NCI-H2227 (cell line): ENCODE results near the gene ACOT12.
"Not testable (repeated sequence)": the region's sequence is repeated elsewhere in the genome, so short reads cannot be mapped to it uniquely, and the experiment has no call there.

Experiments used
- DNase-seq: peaks from one replicate; lab custom pipeline; 2025; ENCODE audit not compliant: unreplicated experiment; lab: John Stamatoyannopoulos, UW

The ACOT12 gene

DNA sequence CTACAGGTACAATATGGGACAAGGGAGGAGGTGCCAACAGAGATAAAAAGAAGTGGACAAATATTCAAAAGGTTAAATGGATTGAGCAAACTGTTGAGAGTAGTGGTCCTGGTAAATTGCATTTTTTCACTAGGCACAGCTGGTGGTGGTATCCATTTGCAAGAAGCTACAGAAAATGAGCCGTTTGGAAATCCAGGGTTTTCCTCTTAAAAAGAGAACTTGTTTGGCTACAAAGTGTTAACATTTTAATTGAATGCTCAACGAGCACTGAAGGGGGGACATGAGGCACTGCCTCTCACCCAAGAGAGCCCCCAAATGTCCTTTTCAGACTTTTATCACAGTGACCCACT is 93.0 kb downstream of the ACOT12 start:
- no peak for DNase-seq

DNA sequence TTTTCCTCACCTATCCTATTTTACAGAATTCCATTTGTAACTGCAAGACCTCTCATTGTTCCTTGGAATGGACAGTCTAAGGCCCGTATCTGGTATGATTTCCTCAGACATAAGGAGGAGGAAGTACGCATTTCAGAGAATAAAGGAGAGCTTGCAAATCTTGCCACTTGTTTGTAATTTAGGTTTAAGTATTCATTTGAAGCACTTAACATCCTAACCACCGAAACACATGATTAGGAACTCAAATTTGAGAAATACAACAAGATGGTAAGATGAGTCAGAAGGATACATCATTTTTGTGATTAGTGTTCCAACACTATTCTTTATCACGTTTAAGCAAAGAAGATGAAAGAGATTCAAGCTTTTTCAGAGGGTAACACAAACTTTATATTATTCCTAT is 96.4 kb downstream of the ACOT12 start:
- DNase-seq: no peak

DNA sequence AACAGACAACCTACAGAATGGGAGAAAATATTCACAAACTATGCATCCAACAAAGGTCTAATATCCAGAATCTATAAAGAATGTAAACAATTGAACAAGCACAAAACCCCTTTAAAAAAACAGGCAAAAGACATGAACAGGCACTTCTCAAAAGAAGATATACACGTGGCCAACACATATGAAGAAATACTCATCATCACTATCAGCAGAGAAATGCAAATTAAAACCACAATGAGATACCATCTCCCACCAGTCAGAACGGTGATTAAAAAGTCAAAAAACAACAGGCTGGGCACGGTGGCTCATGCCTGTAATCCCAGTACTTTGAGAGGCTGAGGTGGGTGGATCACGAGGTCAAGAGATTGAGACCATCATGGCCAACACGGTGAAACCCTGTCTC is 99.9 kb downstream of the ACOT12 start:
- not testable (repeated sequence) for DNase-seq

DNA sequence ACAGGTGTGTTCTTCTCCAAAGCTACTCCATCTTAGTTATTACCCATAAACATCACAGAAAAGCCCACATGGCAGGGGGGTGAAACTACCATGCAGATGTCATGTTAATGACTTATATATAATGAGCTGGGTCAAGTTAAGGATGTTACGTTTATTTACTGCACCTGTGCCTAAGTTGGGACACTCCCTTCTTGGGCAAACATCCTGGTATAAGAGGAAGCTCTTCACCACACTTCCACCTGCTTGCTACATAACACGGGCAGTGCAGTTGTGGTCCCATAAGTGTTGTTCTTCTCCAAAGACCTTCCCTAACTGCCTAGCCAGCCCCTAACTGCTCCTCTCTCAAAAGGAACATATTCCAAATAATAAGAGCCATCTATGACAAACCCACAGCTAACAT is 101.8 kb downstream of the ACOT12 start:
- DNase-seq: no peak

DNA sequence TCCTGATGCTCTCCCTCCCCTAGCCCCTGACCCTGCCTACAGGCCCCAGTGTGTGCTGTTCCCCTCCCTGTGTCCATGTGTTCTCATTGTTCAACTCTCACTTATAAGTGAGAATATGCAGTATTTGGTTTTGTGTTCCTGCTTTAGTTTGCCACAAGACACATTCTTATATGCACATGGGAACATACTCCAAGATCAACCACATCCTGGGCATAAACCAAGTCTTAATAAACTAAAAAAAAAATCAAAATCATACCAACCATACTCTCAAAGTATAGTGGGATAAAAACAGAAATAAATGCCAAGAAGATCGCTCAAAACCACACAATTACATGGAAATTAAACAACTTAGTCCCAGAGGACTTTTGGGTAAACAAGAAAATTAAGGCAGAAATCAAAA is 103.8 kb downstream of the ACOT12 start:
- no peak for DNase-seq

DNA sequence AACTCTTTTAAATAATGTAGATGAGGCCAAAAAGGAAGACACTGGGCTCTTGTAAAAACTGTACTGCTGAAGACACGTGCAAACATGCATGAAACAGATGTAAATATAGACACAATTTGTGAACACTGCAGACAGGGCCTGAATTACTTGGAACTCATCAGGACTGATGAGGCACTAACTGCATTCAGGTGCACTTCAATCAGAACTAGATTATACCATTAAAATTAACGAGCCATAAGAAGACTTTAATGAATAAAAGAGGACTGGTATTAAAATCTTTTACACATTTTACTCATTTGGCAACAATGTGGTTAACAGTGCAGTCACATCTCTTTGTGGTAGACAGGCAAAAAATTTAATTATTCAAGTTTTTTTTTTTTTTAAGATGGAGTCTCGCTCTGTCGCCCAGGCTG is 105.9 kb downstream of the ACOT12 start:
- no peak for DNase-seq

DNA sequence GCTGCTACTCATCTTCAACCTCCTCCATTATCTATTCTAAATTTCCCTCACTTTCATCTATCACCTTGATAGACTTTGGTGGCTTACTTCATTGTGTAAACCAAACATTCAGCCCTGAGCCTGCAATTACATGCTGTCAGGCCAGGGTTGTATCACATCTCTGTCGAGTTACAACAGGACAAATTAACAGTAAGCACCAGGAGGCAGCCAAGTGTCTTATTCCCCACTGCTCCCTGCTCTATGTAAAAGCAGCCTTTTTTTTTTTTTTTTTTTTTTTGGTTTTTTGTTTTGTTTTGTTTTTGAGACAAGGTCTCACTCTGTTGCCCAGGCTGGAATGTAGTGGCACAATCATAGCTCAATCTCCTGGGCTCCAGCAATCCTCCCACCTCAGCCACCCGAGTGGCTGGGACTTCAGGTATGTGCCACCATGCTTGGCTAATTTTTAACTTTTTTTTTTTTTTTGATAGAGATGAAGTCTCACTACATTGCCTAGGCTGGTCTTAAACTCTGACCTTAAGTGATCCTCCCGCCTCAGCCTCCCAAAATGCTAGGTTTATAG is 107.8 kb downstream of the ACOT12 start:
- DNase-seq: no peak

DNA sequence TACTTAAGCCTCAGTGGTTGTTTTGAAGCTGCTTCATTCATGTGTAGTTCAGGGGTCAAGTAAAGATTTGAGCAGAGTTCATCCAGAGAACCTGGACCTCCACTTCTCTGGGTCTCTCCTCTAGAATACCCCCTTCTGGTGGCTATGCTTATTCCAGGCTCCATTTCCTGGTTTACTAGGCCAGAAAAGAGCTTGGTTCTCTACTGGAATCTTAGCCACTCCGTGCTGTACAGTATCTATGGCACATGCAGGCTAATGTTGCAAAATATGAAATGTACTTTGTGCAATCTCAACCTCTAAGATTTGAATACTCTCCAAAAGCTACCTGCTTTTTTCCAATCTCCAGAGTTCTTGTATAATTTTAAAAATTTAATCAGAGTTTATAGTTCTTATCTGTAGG is 110.0 kb downstream of the ACOT12 start:
- no peak for DNase-seq
